HepG2 (cell line): Measurements from ENCODE around the gene GGA1. TPM values are rescaled to one million over a fixed set of nuclear protein-coding genes. Genes with fewer than 3 reads are reported as not detected.
A peak's percentile ranks its signal among the peaks of the same experiment; 100 is the strongest.

Experiments used
- ELK4 ChIP-seq: sonication (generic); formaldehyde crosslinking; IDR thresholded peaks from 2 replicates; pipeline ENCODE4 v1.9.0; 2021; ENCODE audit warnings: missing genetic modification reagents, borderline replicate concordance
- HIVEP1 ChIP-seq: sonication (generic); formaldehyde crosslinking; IDR thresholded peaks from 2 replicates; pipeline ENCODE4 v1.4.0; 2020; ENCODE audit warnings: mild to moderate bottlenecking, missing genetic modification reagents
- POLR2A ChIP-seq, 2 experiments: IDR thresholded peaks; 2 replicates each; pipeline ENCODE4 v1.6.1; 2011; ENCODE audit warnings: low read depth in 2 of 2, low read length in 2 of 2, mild to moderate bottlenecking in 1 of 2, moderate library complexity in 1 of 2; ENCODE audit not compliant: insufficient read depth in 1 of 2
- RELA ChIP-seq: sonication (generic); formaldehyde crosslinking; IDR thresholded peaks from 2 replicates; pipeline ENCODE4 v1.4.0; 2020; ENCODE audit warnings: missing genetic modification reagents
- SP140L ChIP-seq: sonication (generic); formaldehyde crosslinking; IDR thresholded peaks from 2 replicates; pipeline ENCODE4 v1.4.0; 2020; ENCODE audit warnings: missing genetic modification reagents, borderline replicate concordance
- ZFP62 ChIP-seq: sonication (generic); formaldehyde crosslinking; IDR thresholded peaks from 2 replicates; pipeline ENCODE4 v1.4.0; 2020; ENCODE audit warnings: missing genetic modification reagents
- ZHX1 ChIP-seq: sonication (generic); formaldehyde crosslinking; IDR thresholded peaks from 2 replicates; pipeline ENCODE4 v1.8.1; 2022; ENCODE audit warnings: low read depth, mild to moderate bottlenecking, missing genetic modification reagents
- ZNF263 ChIP-seq: sonication (generic); formaldehyde crosslinking; IDR thresholded peaks from 2 replicates; pipeline ENCODE4 v1.4.0; 2020; ENCODE audit warnings: missing genetic modification reagents
- ZNF563 ChIP-seq: sonication (generic); formaldehyde crosslinking; IDR thresholded peaks from 2 replicates; pipeline ENCODE4 v1.8.0; 2022; ENCODE audit warnings: mild to moderate bottlenecking, moderate library complexity, missing genetic modification reagents
- ZNF572 ChIP-seq: sonication (generic); formaldehyde crosslinking; IDR thresholded peaks from 2 replicates; pipeline ENCODE4 v1.5.1; 2020; ENCODE audit warnings: mild to moderate bottlenecking, missing genetic modification reagents
- ZNF576 ChIP-seq: sonication (generic); formaldehyde crosslinking; IDR thresholded peaks from 2 replicates; pipeline ENCODE4 v1.4.0; 2020; ENCODE audit warnings: mild to moderate bottlenecking, missing genetic modification reagents
- ZNF646 ChIP-seq: sonication (generic); formaldehyde crosslinking; IDR thresholded peaks from 2 replicates; pipeline ENCODE4 v1.9.0; 2021; ENCODE audit warnings: mild to moderate bottlenecking, missing genetic modification reagents
- ZNF839 ChIP-seq: sonication (generic); formaldehyde crosslinking; IDR thresholded peaks from 2 replicates; pipeline ENCODE4 v1.4.0; 2020; ENCODE audit warnings: missing genetic modification reagents, mild to moderate bottlenecking, borderline replicate concordance
- ZSCAN25 ChIP-seq: sonication (generic); formaldehyde crosslinking; IDR thresholded peaks from 2 replicates; pipeline ENCODE4 v1.8.0; 2022; ENCODE audit warnings: mild to moderate bottlenecking, missing genetic modification reagents
- polyA plus RNA-seq, 8 experiments: library from polyadenylated mRNA; depleted of rRNA in 3 of 8; stranded (reverse) in 7 of 8; unstranded in 1 of 8; fragments of >200 nt; fragmentation: Illumina TruSeq in 4 of 8; extraction: Trizol in 4 of 8; gene quantifications; 2 replicates each; pipeline versions ENCODE4 v1.2.1 to v1.2.3, GENCODE V29; 2011 to 2016; ENCODE audit warnings: low read depth in 4 of 8, missing spikeins in 1 of 8, mixed read lengths in 1 of 8; ENCODE audit not compliant: insufficient read depth in 1 of 8
- total RNA-seq, 5 experiments: library from RNA; depleted of rRNA; stranded (reverse); fragments of >200 nt; fragmentation: Illumina TruSeq; extraction: Trizol; gene quantifications; 2 replicates each; pipeline ENCODE4 v1.2.3, GENCODE V29; 2016; ENCODE audit warnings: low read depth in 1 of 5
- TF ChIP-seq, protein P1 (sequence below): sonication (generic); formaldehyde crosslinking; IDR thresholded peaks from 2 replicates; pipeline ENCODE4 v1.9.0; 2021; ENCODE audit warnings: missing genetic modification reagents, mild to moderate bottlenecking, borderline replicate concordance

GGA1 gene
- total and polyA plus RNA-seq, 2 of the 13 experiments (the other 11 are each of a cell fraction or from before 2014, with no cell fraction given), result 29.1 to 87.2 TPM

DNA sequence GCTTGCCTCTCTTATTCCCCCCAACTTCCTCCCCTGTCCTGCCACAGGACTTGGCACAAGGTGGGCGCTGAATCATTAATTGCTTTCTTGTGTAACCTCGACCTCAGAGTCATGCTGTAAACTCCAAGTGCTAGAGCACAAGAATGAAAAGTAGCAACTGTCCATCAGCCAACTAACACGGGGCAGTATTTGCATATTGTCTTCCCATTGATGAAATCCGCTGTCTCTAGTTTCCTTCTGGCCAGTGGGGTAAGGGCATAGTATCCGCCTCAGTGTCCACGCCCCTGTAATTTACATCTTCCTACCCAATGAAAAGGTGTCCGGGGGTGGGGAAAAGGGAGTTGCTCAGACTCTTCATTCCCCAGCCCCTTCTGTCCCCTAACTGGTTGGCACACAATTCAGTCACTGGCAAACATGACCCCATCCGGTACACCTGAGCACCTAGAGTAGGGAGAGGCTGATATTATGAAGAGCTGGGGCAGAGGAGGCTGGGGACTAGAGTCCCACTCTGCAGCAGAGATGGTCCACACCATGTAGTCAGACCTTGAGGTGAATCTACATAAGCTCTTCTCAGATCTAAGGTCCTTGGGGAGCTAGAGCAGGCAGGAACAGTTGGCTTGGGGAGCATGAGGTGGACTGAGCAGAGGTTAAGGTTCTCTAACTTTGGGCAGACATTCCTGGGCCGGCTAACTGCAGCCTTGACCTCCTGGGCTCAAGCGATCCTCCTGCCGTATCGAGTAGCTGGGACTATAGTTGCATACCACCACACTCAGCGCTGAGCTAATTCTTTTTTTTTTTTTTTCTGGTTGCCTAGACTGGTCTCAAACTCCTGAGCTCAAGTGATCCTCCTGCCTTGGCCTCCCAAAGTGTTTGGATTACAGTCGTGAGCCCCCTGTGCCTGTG is 6.8 kb upstream of the GGA1 start (continued):
- no peak for TF ChIP-seq ZNF572 (CRISPR knock-in tag)
- TF ChIP-seq ZHX1, result no peak
- no peak for TF ChIP-seq ZNF263 (CRISPR knock-in tag)
- TF ChIP-seq HIVEP1 (CRISPR knock-in tag), result no peak
- no peak for TF ChIP-seq ZNF576 (CRISPR knock-in tag)
- TF ChIP-seq, protein P1, sequence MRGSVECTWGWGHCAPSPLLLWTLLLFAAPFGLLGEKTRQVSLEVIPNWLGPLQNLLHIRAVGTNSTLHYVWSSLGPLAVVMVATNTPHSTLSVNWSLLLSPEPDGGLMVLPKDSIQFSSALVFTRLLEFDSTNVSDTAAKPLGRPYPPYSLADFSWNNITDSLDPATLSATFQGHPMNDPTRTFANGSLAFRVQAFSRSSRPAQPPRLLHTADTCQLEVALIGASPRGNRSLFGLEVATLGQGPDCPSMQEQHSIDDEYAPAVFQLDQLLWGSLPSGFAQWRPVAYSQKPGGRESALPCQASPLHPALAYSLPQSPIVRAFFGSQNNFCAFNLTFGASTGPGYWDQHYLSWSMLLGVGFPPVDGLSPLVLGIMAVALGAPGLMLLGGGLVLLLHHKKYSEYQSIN (CRISPR knock-in tag), result no peak
- no peak for TF ChIP-seq ELK4
- no peak for TF ChIP-seq ZFP62
- no peak for TF ChIP-seq ZNF839 (CRISPR knock-in tag)
- TF ChIP-seq SP140L (CRISPR knock-in tag), result no peak
- TF ChIP-seq ZSCAN25 (CRISPR knock-in tag), result no peak
- no peak for TF ChIP-seq ZNF646
- peak; percentile 45 to 64; a peak in 2 of 4 replicates for TF ChIP-seq POLR2A (IDR thresholded peaks at IDR 0.05; ENCODE audit: insufficient read depth in 1 of 2, low read depth in 2 of 2, low read length in 2 of 2)
- no peak for TF ChIP-seq ZNF563 (CRISPR knock-in tag)
- TF ChIP-seq RELA (CRISPR knock-in tag), result no peak
